Activated CD8-positive, alpha-beta memory T cell treated with anti-CD3 and anti-CD28 coated beads for 36 hours (primary cell): ENCODE data around the gene HAL. TPM values are rescaled to one million over a fixed set of nuclear protein-coding genes. Genes with fewer than 3 reads are reported as not detected.

Experiments used
- CTCF ChIA-PET: fragments of 350-600 bp; sonication (Branson Sonifier 250); formaldehyde crosslinking; loops from one replicate; lab custom pipeline; 2021; ENCODE audit warnings: antibody characterized with exemption; lab: Charles Lee
- POLR2A ChIA-PET: fragments of 350-600 bp; sonication (Branson Sonifier 250); formaldehyde crosslinking; loops from one replicate; lab custom pipeline; 2021; ENCODE audit warnings: antibody characterized with exemption; lab: Charles Lee
- total RNA-seq, 2 experiments: library from RNA; stranded (reverse); gene quantifications; one replicate each; pipeline ENCODE4 v1.2.3, GENCODE V29; 2021

The HAL gene
- total RNA-seq: under 1 TPM; 0.38 to 0.48 TPM

GRCh38 chr12:95996034-95996658 lies at the start of gene HAL:
Gene HAL (minus strand): TSS chr12:95996344. CDS start chr12:95995910, 434 bp downstream.
- CTCF ChIA-PET: interaction anchor here (2.9 kb wide), 1 partner anchor 77 kb away, joined by 16 read pairs; no protein-coding TSS in a partner anchor
- POLR2A ChIA-PET: no interaction called here

DNA sequence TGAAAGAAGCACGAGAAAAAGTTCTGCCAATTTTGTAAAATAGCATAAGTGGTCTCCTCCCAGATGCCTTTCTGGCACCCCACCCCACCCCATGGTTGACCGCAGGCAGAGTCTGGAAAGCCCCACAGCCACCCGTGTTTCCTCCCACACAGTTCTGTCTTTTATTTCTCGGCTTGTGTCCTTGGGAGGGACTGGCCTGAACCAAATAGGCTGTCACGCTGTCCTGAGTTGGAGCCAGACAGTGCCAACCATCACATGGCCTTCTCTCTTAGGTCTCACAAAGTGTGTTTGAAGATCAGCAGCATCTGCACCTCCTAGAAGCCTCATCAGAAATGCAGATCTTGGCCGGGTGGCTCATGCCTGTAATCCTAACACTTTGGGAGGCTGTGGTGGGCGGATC lies 49.4 kb upstream of the HAL start:
- ChIA-PET POLR2A (no interaction called here), CTCF (interaction anchor here (0.6 kb wide), 1 partner anchor 170 kb away, joined by 4 read pairs; no protein-coding TSS in a partner anchor)

- POLR2A ChIA-PET: no interaction called here
- CTCF ChIA-PET: no interaction called here
These were observed 48.8 kb upstream of the HAL start for GRCh38 chr12:96044943-96045290.

GRCh38 chr12:96044017-96044942 lies 48.1 kb upstream of the HAL start:
- ChIA-PET CTCF (no interaction called here), POLR2A (no interaction called here)

- ChIA-PET CTCF (no interaction called here), POLR2A (no interaction called here)
These were observed 45.0 kb upstream of the HAL start for GRCh38 chr12:96041181-96041580.

GRCh38 chr12:96040305-96041133 lies 44.4 kb upstream of the HAL start:
- CTCF ChIA-PET: no interaction called here
- POLR2A ChIA-PET: no interaction called here

DNA sequence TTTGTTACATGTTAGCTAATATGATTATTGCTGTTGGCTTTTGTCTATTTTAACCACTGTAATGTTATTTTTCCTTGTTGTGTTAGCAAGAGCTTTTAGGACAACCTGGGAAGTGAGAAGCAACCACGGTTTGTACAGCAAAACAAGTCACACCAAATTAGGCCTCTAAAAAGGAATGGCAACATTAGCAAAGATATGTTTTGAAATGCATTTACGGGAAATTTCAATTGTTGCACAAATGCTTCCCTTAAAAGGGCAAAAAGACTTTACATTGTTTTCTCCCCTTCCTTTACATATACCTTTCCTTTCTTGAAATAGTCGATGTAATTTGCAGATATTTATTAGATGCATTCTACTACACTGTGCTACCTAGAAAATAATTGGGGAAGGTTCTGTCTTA lies 43.4 kb upstream of the HAL start:
- ChIA-PET CTCF (no interaction called here), POLR2A (no interaction called here)

GRCh38 chr12:96036765-96037455 lies 40.8 kb upstream of the HAL start:
- ChIA-PET CTCF (interaction anchor here (0.6 kb wide), 1 partner anchor 161 kb away, joined by 4 read pairs; no protein-coding TSS in a partner anchor), POLR2A (interaction anchor here (1.7 kb wide), 1 partner anchor 364 kb away, joined by 9 read pairs; the partner anchor contains the start of gene CDK17)

- POLR2A ChIA-PET: interaction anchor here (0.6 to 1.7 kb wide), 5 partner anchors 32 to 562 kb away, joined by 3 to 9 read pairs (median 3); partner anchors contain the start of genes CCDC38, CDK17 and METAP2
- CTCF ChIA-PET: interaction anchor here (0.7 kb wide), 1 partner anchor 204 kb away, joined by 3 read pairs; no protein-coding TSS in a partner anchor
These were observed 39.4 kb upstream of the HAL start, which contains the start of gene LTA4H for GRCh38 chr12:96035283-96036236. Gene LTA4H (minus strand): TSS chr12:96035587. CDS start chr12:96035519, 68 bp downstream.

- ChIA-PET POLR2A (interaction anchor here (0.6 to 1.7 kb wide), 3 partner anchors 366 to 561 kb away, joined by 3 to 9 read pairs (median 3); partner anchors contain the start of genes CDK17 and METAP2), CTCF (no interaction called here)
These were observed 38.6 kb upstream of the HAL start for GRCh38 chr12:96034621-96035282.

DNA sequence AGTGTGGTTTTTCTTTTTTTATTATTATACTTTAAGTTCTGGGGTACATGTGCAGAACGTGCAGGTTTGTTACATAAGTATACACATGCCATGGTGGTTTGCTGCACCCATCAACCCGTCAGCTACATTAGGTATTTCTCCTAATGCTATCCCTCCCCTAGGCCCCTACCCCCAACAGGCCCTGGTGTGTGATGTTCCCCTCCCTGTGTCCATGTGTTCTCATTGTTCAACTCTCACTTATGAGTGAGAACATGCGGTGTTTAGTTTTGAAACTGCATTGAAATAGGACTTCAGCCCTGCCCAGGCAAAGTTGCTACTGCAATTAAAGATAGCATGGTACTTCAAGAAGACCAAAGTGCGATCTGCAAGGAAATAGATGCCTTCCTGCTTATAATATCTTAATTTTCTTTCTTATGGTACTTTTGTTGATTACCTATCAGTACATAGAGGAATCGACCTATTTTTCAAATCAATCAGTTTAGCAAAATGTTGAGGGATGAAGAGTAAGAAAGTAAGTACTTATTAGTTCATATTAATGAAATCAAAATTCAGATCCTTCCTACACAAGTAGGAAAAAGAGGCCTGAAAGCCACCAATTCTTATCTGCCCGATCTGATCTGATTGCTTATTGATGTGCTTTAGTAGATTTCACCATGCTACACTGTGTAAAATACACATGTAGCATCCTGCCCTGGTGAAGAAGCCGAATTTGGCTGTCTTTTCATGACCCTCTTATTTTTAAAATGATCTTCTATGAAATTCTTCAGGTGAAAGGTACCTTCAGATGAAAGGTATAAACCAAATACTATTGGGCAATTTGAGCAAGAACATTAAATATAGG lies 37.6 kb upstream of the HAL start:
- ChIA-PET CTCF (no interaction called here), POLR2A (no interaction called here)

- ChIA-PET CTCF (no interaction called here), POLR2A (no interaction called here)
These were observed 33.7 kb upstream of the HAL start for GRCh38 chr12:96029826-96030225.

DNA sequence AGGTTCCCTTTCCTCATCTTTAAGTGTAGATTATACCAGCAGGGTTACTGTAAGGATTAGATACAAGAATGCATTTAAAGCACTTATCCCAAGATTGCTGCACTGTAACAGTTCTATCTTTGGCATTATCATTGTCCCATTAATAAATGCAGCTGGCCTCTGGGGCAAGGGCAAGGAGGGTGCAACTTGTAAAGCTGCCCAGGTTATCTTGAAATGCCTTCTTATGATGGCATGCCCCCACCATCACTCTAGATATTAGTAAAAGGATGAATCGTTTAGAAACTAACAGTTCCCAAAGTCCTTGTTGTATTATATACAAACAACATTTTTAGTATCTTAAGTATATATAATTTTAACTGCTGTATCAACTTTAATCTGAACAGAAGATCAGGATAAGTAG lies 32.4 kb upstream of the HAL start:
- ChIA-PET CTCF (no interaction called here), POLR2A (no interaction called here)

- POLR2A ChIA-PET: no interaction called here
- CTCF ChIA-PET: no interaction called here
These were observed 30.2 kb upstream of the HAL start for GRCh38 chr12:96026331-96026730.

DNA sequence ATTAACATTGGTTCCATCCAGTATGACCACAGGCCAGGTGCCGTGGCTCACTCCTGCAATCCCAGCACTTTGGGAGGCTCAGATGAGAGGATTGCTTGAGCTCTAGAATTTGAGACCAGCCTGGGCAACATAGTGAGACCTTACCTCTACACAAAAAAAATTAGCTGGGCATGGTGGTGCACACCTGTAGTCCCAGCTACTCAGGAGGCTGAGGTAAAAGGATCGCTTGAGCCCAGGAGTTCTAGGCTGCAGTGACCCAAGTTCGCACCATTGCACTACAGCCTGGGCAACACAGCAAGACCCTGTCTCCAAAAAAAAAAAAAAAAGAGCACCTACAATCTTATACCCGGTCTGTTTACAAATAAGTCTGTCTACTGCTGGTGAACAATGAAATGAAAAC lies 29.4 kb upstream of the HAL start:
- CTCF ChIA-PET: no interaction called here

DNA sequence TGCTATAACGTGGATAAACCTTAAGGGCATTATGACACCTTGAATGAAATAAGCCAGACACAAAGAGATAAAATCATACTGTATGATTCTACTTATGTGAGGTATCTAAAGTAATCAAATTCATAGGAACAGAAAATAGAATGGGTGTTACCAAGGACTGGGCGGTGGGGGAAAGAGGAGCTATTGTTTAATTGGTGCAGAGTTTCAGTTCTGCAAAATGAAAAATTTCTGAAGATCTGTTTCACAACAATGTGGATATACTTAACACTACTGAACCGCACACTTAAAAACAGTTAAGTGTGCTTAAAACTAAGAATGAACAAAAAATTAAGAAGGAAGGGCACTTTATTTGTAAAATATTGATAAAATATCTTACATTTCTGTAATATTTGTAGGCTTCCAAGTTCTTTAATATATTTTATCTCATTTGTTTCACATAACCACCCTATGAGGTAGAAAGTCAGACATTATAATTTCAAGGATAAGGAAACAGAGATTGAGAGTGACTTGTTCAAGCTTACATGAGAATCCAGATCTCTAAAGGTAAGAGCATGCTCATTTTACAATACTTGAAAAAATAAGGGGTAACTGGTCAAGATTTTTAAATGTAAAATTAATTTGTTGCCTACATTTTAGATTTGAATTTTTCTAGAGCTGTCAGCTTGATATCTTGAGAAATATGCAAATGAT lies 24.3 kb upstream of the HAL start:
- ChIA-PET POLR2A (no interaction called here), CTCF (no interaction called here)

More for the DNA sequence above, 29.4 kb upstream of the HAL start:
- POLR2A ChIA-PET: no interaction called here
